Peyer's patch (tissue), 4 donors: ENCODE measurements around the gene SERPINA3. TPM values are rescaled to one million over a fixed set of nuclear protein-coding genes. Genes with fewer than 3 reads are reported as not detected.
A peak's percentile ranks its signal among the peaks of the same experiment; 100 is the strongest.
"Not testable (repeated sequence)": the region's sequence is repeated elsewhere in the genome, so short reads cannot be mapped to it uniquely, and the experiment has no call there.

Source experiments
- DNase-seq, 3 donors: peaks; one replicate each; pipeline ENCODE4 v3.0.0-alpha.2; 2017 to 2019
- H3K27ac ChIP-seq, 4 donors: fragments of 200-600 bp; sonication (generic); one replicate each; pipeline ENCODE4 v1.5.1; 2016 to 2019
- H3K27me3 ChIP-seq, 2 donors: fragments of 200-600 bp; sonication (generic); one replicate each; pipeline ENCODE4 v1.5.1; 2019
- H3K36me3 ChIP-seq, 3 donors: fragments of 200-600 bp; sonication (generic); one replicate each; pipeline ENCODE4 v1.5.1; 2016 to 2019
- H3K4me1 ChIP-seq, 4 donors: fragments of 200-600 bp; sonication (generic); one replicate each; pipeline ENCODE4 v1.5.1; 2016 to 2019
- H3K4me3 ChIP-seq, 4 donors: fragments of 200-600 bp; sonication (generic); 1 replicate in 3 of 4; 2 replicates in 1 of 4; pipeline ENCODE4 v1.5.1; 2016 to 2019; ENCODE audit warnings: mild to moderate bottlenecking in 1 of 4
- H3K9me3 ChIP-seq, 4 donors: fragments of 200-600 bp; sonication (generic); one replicate each; pipeline ENCODE4 v1.5.1; 2016 to 2019; ENCODE audit warnings: mild to moderate bottlenecking in 1 of 4
- CTCF ChIP-seq, 6 experiments: fragments of 450-650 bp in 4 of 6; fragments of 200-600 bp in 2 of 6; sonication (generic) in 1 of 6; IDR thresholded peaks; one replicate each; pipeline ENCODE4 v1.5.1; 2017 to 2019; ENCODE audit warnings: antibody characterized with exemption in 6 of 6, mild to moderate bottlenecking in 3 of 6, moderate library complexity in 1 of 6
- POLR2A ChIP-seq, 2 donors: fragments of 450-650 bp; IDR thresholded peaks; one replicate each; pipeline ENCODE4 v1.5.1; 2017; ENCODE audit warnings: antibody characterized with exemption in 2 of 2, mild to moderate bottlenecking in 2 of 2, moderate library complexity in 2 of 2
- total RNA-seq, 4 donors: library from RNA; depleted of rRNA; stranded (reverse); fragments of >200 nt; gene quantifications; one replicate each; pipeline ENCODE4 v1.1.0, GENCODE V29; 2016

SERPINA3 gene
- total RNA-seq, 4 donors from 2014 or later = 25.9 to 61.8 (median 34.5) TPM

GRCh38 chr14:94573475-94574277 is 38.5 kb upstream of the SERPINA3 start:
- H3K4me3 ChIP-seq = no peak overlapping the region
- TF ChIP-seq POLR2A (IDR thresholded peaks at IDR 0.05) (no peak), CTCF (IDR thresholded peaks at IDR 0.05) (no peak)
- H3K36me3 ChIP-seq = no peaks in the 10 kb centered on the region
- DNase-seq = no peak
- H3K9me3 ChIP-seq = no peaks in the 10 kb centered on the region
- no peak overlapping the region for H3K27ac ChIP-seq
- no peaks in the 10 kb centered on the region for H3K4me1 ChIP-seq
- H3K27me3 ChIP-seq = no peaks in the 10 kb centered on the region

GRCh38 chr14:94574336-94574735 is 37.9 kb upstream of the SERPINA3 start:
- no peaks in the 10 kb centered on the region for H3K4me1 ChIP-seq

GRCh38 chr14:94575730-94576585 is 36.2 kb upstream of the SERPINA3 start:
- no peaks in the 10 kb centered on the region for H3K4me1 ChIP-seq
- no peak overlapping the region for H3K27ac ChIP-seq
- H3K27me3 ChIP-seq = no peaks in the 10 kb centered on the region
- no peaks in the 10 kb centered on the region for H3K9me3 ChIP-seq
- peak in 1 of 3 donors; percentile 21 for DNase-seq
- H3K4me3 ChIP-seq = no peak overlapping the region
- H3K36me3 ChIP-seq = no peaks in the 10 kb centered on the region
- TF ChIP-seq POLR2A (IDR thresholded peaks at IDR 0.05) (no peak), CTCF (IDR thresholded peaks at IDR 0.05) (no peak)

More at GRCh38 chr14:94574336-94574735, 37.9 kb upstream of the SERPINA3 start:
- DNase-seq = no peak
- Histone ChIP-seq H3K9me3 (no peaks in the 10 kb centered on the region), H3K27me3 (no peaks in the 10 kb centered on the region), H3K36me3 (no peaks in the 10 kb centered on the region), H3K4me3 (no peak overlapping the region), H3K27ac (no peak overlapping the region)
- no peak for TF ChIP-seq POLR2A (IDR thresholded peaks at IDR 0.05)
- TF ChIP-seq CTCF (IDR thresholded peaks at IDR 0.05) = no peak

DNA sequence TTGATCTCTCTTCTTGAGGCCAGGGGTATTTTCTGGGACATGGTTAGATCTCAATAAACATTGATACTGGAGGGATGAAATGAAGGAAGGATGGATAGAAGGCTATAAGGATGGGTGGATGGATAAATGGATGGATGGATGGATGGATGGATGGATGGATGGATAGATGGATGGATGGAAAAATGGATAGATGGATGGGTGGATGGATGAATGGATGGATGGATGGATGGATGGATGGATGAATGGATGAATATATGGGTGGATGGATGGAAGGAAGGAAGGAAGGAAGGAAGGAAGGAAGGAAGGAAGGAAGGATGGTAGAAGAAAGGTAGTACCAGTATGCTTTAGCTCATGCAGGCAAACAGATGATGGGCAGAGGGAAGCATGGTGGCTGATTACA is 34.7 kb upstream of the SERPINA3 start:
- not testable (repeated sequence) for H3K27me3 ChIP-seq, H3K36me3 ChIP-seq, DNase-seq, H3K9me3 ChIP-seq, H3K4me1 ChIP-seq, H3K4me3 ChIP-seq, H3K27ac ChIP-seq

- Histone ChIP-seq H3K27ac (no peak overlapping the region), H3K4me3 (no peak overlapping the region), H3K4me1 (no peaks in the 10 kb centered on the region), H3K9me3 (no peaks in the 10 kb centered on the region), H3K36me3 (no peaks in the 10 kb centered on the region), H3K27me3 (no peaks in the 10 kb centered on the region)
- DNase-seq = peak in 1 of 3 donors; percentile 8
- TF ChIP-seq CTCF (IDR thresholded peaks at IDR 0.05) = no peak
- no peak for TF ChIP-seq POLR2A (IDR thresholded peaks at IDR 0.05)
Observed at GRCh38 chr14:94578712-94579111, 33.5 kb upstream of the SERPINA3 start.
